GM12878 (cell line): ENCODE measurements around the gene WWOX. TPM values are rescaled to one million over a fixed set of nuclear protein-coding genes. Genes with fewer than 3 reads are reported as not detected.

ENCODE experiments used
- ATF7 ChIP-seq: fragments of 450-650 bp; IDR thresholded peaks from 2 replicates; pipeline ENCODE4 v1.6.1; 2016; ENCODE audit warnings: low read depth, mild to moderate bottlenecking
- CEBPB ChIP-seq, 2 experiments: fragments of 150-350 bp in 1 of 2; IDR thresholded peaks; 2 replicates each; pipeline ENCODE4 v1.6.1; 2012 to 2014; ENCODE audit warnings: low read depth in 2 of 2, low read length in 2 of 2, borderline replicate concordance in 1 of 2, inconsistent platforms in 1 of 2
- CHD2 ChIP-seq: IDR thresholded peaks from 2 replicates; pipeline ENCODE4 v1.6.1; 2011; ENCODE audit warnings: low read depth, low read length, improper control_type of control experiment, borderline replicate concordance
- DPF2 ChIP-seq: fragments of 450-650 bp; IDR thresholded peaks from 2 replicates; pipeline ENCODE4 v1.6.1; 2017; ENCODE audit warnings: mild to moderate bottlenecking
- HDGF ChIP-seq: fragments of 450-650 bp; IDR thresholded peaks from 2 replicates; pipeline ENCODE4 v1.6.1; 2016; ENCODE audit warnings: antibody characterized with exemption
- MXI1 ChIP-seq: fragments of 150-350 bp; IDR thresholded peaks from 2 replicates; pipeline ENCODE4 v1.6.1; 2011; ENCODE audit warnings: low read depth, mild to moderate bottlenecking, inconsistent platforms, low read length, improper control_type of control experiment
- RAD21 ChIP-seq: IDR thresholded peaks from 2 replicates; pipeline ENCODE4 v1.6.1; 2011; ENCODE audit warnings: mild to moderate bottlenecking, low read depth, low read length, moderate library complexity; ENCODE audit not compliant: insufficient read depth
- RBBP5 ChIP-seq: fragments of 200-600 bp; sonication (generic); conservative IDR thresholded peaks from 2 replicates; pipeline ENCODE4 v1.6.1; 2016
- RCOR1 ChIP-seq: conservative IDR thresholded peaks from 2 replicates; pipeline ENCODE4 v1.6.1; 2012; ENCODE audit warnings: low read depth, low read length, improper control_type of control experiment
- TAF1 ChIP-seq: IDR thresholded peaks from 2 replicates; pipeline ENCODE4 v1.6.1; 2011; ENCODE audit warnings: mild to moderate bottlenecking, low read depth, low read length, borderline replicate concordance
- TBL1XR1 ChIP-seq: IDR thresholded peaks from 2 replicates; pipeline ENCODE4 v1.6.1; 2012; ENCODE audit warnings: low read depth, low read length, improper control_type of control experiment
- ZSCAN29 ChIP-seq: fragments of 450-650 bp; IDR thresholded peaks from 2 replicates; pipeline ENCODE4 v1.6.1; 2017; ENCODE audit warnings: mild to moderate bottlenecking, moderate library complexity
- polyA plus RNA-seq, 11 experiments: library from polyadenylated mRNA; depleted of rRNA in 4 of 11; unstranded in 6 of 11; stranded (reverse) in 5 of 11; fragments of >200 nt; fragmentation: Nextera tagmentation in 4 of 11; fragmentation: Illumina TruSeq in 1 of 11; extraction: Ambion mirVana in 4 of 11; extraction: Trizol in 1 of 11; gene quantifications; 1 replicate in 1 of 11; 2 replicates in 10 of 11; pipeline versions ENCODE4 v1.2.1 to v1.2.3, GENCODE V29; 2011 to 2016; ENCODE audit warnings: inconsistent platforms in 2 of 11, missing spikeins in 2 of 11, low read depth in 1 of 11
- total RNA-seq, 4 experiments: library from RNA; depleted of rRNA in 3 of 4; stranded (reverse); fragments of >200 nt in 3 of 4; fragmentation: Illumina TruSeq in 1 of 4; extraction: Trizol in 1 of 4; gene quantifications; 2 replicates each; pipeline versions ENCODE4 v1.2.1 to v1.2.3, GENCODE V29; 2013 to 2021
- TF ChIP-seq, protein P1 (sequence below): IDR thresholded peaks from 2 replicates; pipeline ENCODE4 v1.6.1; 2012; ENCODE audit warnings: low read depth, low read length, improper control_type of control experiment
- TF ChIP-seq, protein P2 (sequence below): fragments of 450-650 bp; IDR thresholded peaks from 2 replicates; pipeline ENCODE4 v1.6.1; 2017; ENCODE audit warnings: low read depth, mild to moderate bottlenecking, moderate library complexity
- TF ChIP-seq, protein P3 (sequence below): fragments of 450-650 bp; IDR thresholded peaks from 2 replicates; pipeline ENCODE4 v1.6.1; 2016; ENCODE audit warnings: mild to moderate bottlenecking, moderate library complexity, borderline replicate concordance
- TF ChIP-seq, protein P4 (sequence below): IDR thresholded peaks from 2 replicates; pipeline ENCODE4 v1.6.1; 2012; ENCODE audit warnings: mild to moderate bottlenecking, low read depth, low read length
- TF ChIP-seq, protein P5 (sequence below): fragments of 450-650 bp; IDR thresholded peaks from 2 replicates; pipeline ENCODE4 v1.6.1; 2017; ENCODE audit warnings: mild to moderate bottlenecking, moderate library complexity

WWOX gene
- total and polyA plus RNA-seq, 10 of the 15 experiments (the other 5 are each of a cell fraction or from before 2014, with no cell fraction given) = 2.8 to 24.4 (median 17.8) TPM

DNA sequence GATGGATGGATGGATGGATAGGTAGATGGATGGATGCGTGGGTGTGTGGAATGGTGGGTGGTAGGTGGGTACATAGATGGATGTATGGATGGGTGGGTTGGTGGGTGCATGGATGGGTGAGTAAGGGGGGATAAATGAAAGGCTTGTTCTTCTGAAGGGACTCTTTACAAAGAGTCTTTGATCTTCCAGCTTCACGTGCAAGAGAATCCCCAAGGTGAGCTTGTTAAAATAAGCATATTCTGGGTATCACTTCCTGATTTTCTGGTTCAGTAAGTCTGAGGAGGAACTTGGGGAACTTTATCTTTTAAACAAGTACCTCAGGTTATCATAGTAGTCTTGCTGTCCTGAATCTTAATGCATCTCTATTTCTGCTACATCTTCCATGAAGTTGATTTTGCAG, 862.0 kb downstream of the WWOX start (continued):
- TF ChIP-seq TBL1XR1 (no peak), TAF1 (no peak), CHD2 (no peak), DPF2 (peak; percentile 58), HDGF (no peak), RBBP5 (no peak), MXI1 (no peak), RCOR1 (no peak), ATF7 (0 out of 2 replicates have a peak, but pooled peaks have one; percentile 12), CEBPB (IDR thresholded peaks at IDR 0.05; ENCODE audit: borderline replicate concordance in 1 of 2, low read depth in 2 of 2, low read length in 2 of 2) (no peak), RAD21 (no peak), ZSCAN29 (no peak)
- TF ChIP-seq, protein P1, sequence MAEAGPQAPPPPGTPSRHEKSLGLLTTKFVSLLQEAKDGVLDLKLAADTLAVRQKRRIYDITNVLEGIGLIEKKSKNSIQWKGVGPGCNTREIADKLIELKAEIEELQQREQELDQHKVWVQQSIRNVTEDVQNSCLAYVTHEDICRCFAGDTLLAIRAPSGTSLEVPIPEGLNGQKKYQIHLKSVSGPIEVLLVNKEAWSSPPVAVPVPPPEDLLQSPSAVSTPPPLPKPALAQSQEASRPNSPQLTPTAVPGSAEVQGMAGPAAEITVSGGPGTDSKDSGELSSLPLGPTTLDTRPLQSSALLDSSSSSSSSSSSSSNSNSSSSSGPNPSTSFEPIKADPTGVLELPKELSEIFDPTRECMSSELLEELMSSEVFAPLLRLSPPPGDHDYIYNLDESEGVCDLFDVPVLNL = no peak
- TF ChIP-seq, protein P2, sequence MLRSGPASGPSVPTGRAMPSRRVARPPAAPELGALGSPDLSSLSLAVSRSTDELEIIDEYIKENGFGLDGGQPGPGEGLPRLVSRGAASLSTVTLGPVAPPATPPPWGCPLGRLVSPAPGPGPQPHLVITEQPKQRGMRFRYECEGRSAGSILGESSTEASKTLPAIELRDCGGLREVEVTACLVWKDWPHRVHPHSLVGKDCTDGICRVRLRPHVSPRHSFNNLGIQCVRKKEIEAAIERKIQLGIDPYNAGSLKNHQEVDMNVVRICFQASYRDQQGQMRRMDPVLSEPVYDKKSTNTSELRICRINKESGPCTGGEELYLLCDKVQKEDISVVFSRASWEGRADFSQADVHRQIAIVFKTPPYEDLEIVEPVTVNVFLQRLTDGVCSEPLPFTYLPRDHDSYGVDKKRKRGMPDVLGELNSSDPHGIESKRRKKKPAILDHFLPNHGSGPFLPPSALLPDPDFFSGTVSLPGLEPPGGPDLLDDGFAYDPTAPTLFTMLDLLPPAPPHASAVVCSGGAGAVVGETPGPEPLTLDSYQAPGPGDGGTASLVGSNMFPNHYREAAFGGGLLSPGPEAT = peak; percentile 65
- TF ChIP-seq, protein P3, sequence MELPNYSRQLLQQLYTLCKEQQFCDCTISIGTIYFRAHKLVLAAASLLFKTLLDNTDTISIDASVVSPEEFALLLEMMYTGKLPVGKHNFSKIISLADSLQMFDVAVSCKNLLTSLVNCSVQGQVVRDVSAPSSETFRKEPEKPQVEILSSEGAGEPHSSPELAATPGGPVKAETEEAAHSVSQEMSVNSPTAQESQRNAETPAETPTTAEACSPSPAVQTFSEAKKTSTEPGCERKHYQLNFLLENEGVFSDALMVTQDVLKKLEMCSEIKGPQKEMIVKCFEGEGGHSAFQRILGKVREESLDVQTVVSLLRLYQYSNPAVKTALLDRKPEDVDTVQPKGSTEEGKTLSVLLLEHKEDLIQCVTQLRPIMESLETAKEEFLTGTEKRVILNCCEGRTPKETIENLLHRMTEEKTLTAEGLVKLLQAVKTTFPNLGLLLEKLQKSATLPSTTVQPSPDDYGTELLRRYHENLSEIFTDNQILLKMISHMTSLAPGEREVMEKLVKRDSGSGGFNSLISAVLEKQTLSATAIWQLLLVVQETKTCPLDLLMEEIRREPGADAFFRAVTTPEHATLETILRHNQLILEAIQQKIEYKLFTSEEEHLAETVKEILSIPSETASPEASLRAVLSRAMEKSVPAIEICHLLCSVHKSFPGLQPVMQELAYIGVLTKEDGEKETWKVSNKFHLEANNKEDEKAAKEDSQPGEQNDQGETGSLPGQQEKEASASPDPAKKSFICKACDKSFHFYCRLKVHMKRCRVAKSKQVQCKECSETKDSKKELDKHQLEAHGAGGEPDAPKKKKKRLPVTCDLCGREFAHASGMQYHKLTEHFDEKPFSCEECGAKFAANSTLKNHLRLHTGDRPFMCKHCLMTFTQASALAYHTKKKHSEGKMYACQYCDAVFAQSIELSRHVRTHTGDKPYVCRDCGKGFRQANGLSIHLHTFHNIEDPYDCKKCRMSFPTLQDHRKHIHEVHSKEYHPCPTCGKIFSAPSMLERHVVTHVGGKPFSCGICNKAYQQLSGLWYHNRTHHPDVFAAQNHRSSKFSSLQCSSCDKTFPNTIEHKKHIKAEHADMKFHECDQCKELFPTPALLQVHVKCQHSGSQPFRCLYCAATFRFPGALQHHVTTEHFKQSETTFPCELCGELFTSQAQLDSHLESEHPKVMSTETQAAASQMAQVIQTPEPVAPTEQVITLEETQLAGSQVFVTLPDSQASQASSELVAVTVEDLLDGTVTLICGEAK = no peak
- TF ChIP-seq, protein P4, sequence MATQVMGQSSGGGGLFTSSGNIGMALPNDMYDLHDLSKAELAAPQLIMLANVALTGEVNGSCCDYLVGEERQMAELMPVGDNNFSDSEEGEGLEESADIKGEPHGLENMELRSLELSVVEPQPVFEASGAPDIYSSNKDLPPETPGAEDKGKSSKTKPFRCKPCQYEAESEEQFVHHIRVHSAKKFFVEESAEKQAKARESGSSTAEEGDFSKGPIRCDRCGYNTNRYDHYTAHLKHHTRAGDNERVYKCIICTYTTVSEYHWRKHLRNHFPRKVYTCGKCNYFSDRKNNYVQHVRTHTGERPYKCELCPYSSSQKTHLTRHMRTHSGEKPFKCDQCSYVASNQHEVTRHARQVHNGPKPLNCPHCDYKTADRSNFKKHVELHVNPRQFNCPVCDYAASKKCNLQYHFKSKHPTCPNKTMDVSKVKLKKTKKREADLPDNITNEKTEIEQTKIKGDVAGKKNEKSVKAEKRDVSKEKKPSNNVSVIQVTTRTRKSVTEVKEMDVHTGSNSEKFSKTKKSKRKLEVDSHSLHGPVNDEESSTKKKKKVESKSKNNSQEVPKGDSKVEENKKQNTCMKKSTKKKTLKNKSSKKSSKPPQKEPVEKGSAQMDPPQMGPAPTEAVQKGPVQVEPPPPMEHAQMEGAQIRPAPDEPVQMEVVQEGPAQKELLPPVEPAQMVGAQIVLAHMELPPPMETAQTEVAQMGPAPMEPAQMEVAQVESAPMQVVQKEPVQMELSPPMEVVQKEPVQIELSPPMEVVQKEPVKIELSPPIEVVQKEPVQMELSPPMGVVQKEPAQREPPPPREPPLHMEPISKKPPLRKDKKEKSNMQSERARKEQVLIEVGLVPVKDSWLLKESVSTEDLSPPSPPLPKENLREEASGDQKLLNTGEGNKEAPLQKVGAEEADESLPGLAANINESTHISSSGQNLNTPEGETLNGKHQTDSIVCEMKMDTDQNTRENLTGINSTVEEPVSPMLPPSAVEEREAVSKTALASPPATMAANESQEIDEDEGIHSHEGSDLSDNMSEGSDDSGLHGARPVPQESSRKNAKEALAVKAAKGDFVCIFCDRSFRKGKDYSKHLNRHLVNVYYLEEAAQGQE = no peak
- TF ChIP-seq, protein P5, sequence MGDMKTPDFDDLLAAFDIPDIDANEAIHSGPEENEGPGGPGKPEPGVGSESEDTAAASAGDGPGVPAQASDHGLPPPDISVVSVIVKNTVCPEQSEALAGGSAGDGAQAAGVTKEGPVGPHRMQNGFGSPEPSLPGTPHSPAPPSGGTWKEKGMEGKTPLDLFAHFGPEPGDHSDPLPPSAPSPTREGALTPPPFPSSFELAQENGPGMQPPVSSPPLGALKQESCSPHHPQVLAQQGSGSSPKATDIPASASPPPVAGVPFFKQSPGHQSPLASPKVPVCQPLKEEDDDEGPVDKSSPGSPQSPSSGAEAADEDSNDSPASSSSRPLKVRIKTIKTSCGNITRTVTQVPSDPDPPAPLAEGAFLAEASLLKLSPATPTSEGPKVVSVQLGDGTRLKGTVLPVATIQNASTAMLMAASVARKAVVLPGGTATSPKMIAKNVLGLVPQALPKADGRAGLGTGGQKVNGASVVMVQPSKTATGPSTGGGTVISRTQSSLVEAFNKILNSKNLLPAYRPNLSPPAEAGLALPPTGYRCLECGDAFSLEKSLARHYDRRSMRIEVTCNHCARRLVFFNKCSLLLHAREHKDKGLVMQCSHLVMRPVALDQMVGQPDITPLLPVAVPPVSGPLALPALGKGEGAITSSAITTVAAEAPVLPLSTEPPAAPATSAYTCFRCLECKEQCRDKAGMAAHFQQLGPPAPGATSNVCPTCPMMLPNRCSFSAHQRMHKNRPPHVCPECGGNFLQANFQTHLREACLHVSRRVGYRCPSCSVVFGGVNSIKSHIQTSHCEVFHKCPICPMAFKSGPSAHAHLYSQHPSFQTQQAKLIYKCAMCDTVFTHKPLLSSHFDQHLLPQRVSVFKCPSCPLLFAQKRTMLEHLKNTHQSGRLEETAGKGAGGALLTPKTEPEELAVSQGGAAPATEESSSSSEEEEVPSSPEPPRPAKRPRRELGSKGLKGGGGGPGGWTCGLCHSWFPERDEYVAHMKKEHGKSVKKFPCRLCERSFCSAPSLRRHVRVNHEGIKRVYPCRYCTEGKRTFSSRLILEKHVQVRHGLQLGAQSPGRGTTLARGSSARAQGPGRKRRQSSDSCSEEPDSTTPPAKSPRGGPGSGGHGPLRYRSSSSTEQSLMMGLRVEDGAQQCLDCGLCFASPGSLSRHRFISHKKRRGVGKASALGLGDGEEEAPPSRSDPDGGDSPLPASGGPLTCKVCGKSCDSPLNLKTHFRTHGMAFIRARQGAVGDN = no peak
